ENCODE results near the gene MAN2A2.
"Not testable (repeated sequence)": the region's sequence is repeated elsewhere in the genome, so short reads cannot be mapped to it uniquely, and the experiment has no call there.

The MAN2A2 gene

GRCh38 chr15:90883976-90884718 lies 19.0 kb upstream of the MAN2A2 start, which contains the start of gene FES:
Gene FES (plus strand): TSS chr15:90884504. CDS start chr15:90885046, 542 bp downstream.
- no peak for DNase-seq (ENCODE audit: low read depth in 3 of 3, low spot score in 1 of 3)

- no peak for DNase-seq (ENCODE audit: low read depth in 3 of 3, low spot score in 1 of 3)
Observed at GRCh38 chr15:90884719-90885431, 18.2 kb upstream of the MAN2A2 start.

- peak; percentile 47 to 86 (median 66) for DNase-seq (ENCODE audit: low read depth in 3 of 3, low spot score in 1 of 3)
Observed at GRCh38 chr15:90885432-90886290, 17.4 kb upstream of the MAN2A2 start.

- DNase-seq (ENCODE audit: low read depth in 3 of 3, low spot score in 1 of 3), result no peak
Observed at GRCh38 chr15:90886291-90886614, 16.8 kb upstream of the MAN2A2 start.

- DNase-seq (ENCODE audit: low read depth in 3 of 3, low spot score in 1 of 3), result no peak
Observed at GRCh38 chr15:90887037-90887481, 16.0 kb upstream of the MAN2A2 start.

- no peak for DNase-seq (ENCODE audit: low read depth in 3 of 3, low spot score in 1 of 3)
Observed at GRCh38 chr15:90889313-90889730, 13.8 kb upstream of the MAN2A2 start.

- no peak for DNase-seq (ENCODE audit: low read depth in 3 of 3, low spot score in 1 of 3)
Observed at GRCh38 chr15:90889736-90890456, 13.2 kb upstream of the MAN2A2 start.

GRCh38 chr15:90890839-90891238 lies 12.3 kb upstream of the MAN2A2 start:
- no peak for DNase-seq (ENCODE audit: low read depth in 3 of 3, low spot score in 1 of 3)

GRCh38 chr15:90891346-90891949 lies 11.7 kb upstream of the MAN2A2 start:
- DNase-seq (ENCODE audit: low read depth in 3 of 3, low spot score in 1 of 3), result no peak

GRCh38 chr15:90892023-90892422 lies 11.1 kb upstream of the MAN2A2 start:
- no peak for DNase-seq (ENCODE audit: low read depth in 3 of 3, low spot score in 1 of 3)

- no peak for DNase-seq (ENCODE audit: low read depth in 3 of 3, low spot score in 1 of 3)
Observed at GRCh38 chr15:90892498-90893174, 10.5 kb upstream of the MAN2A2 start.

GRCh38 chr15:90893175-90894090 lies 9.7 kb upstream of the MAN2A2 start:
- DNase-seq (ENCODE audit: low read depth in 3 of 3, low spot score in 1 of 3), result no peak

GRCh38 chr15:90895571-90896117 lies 7.5 kb upstream of the MAN2A2 start:
- no peak for DNase-seq (ENCODE audit: low read depth in 3 of 3, low spot score in 1 of 3)

GRCh38 chr15:90897131-90897655 lies 5.9 kb upstream of the MAN2A2 start:
- DNase-seq (ENCODE audit: low read depth in 3 of 3, low spot score in 1 of 3), result not testable (repeated sequence)

- DNase-seq (ENCODE audit: low read depth in 3 of 3, low spot score in 1 of 3), result no peak
Observed at GRCh38 chr15:90901175-90902039, 1.7 kb upstream of the MAN2A2 start.

GRCh38 chr15:90902040-90902839 lies 862 bp upstream of the MAN2A2 start:
- peak; percentile 28 to 52 (median 34) for DNase-seq (ENCODE audit: low read depth in 3 of 3, low spot score in 1 of 3)
